Bronchial epithelial cell (primary cell): ENCODE results near the gene SELPLG. TPM values are rescaled to one million over a fixed set of nuclear protein-coding genes. Genes with fewer than 3 reads are reported as not detected.
A peak's percentile ranks its signal among the peaks of the same experiment; 100 is the strongest.
"Not testable (repeated sequence)": the region's sequence is repeated elsewhere in the genome, so short reads cannot be mapped to it uniquely, and the experiment has no call there.

Experiments used
- DNase-seq: peaks from one replicate; pipeline ENCODE4 v3.0.0-alpha.2; 2010; ENCODE audit warnings: low read depth
- FAIRE-seq: peaks from 2 replicates; lab custom pipeline; 2011; peaks lifted over from hg19 to GRCh38; lab: Jason Lieb, UNC
- H3K27me3 ChIP-seq: 2 replicates; pipeline ENCODE4 v1.5.1; 2011; ENCODE audit warnings: low read length; ENCODE audit not compliant: control insufficient read depth, insufficient read depth
- H3K36me3 ChIP-seq: 2 replicates; pipeline ENCODE4 v1.5.1; 2011; ENCODE audit warnings: low read length; ENCODE audit not compliant: control insufficient read depth, insufficient read depth
- H3K4me3 ChIP-seq: 2 replicates; pipeline ENCODE4 v1.5.1; 2011; ENCODE audit warnings: mild to moderate bottlenecking, low read depth, low read length, control low read depth
- CTCF ChIP-seq: IDR thresholded peaks from 2 replicates; pipeline ENCODE4 v1.5.1; 2011; ENCODE audit warnings: mild to moderate bottlenecking, moderate library complexity, low read length, control low read depth, inconsistent platforms; ENCODE audit not compliant: insufficient read depth, severe bottlenecking
- total RNA-seq: library from RNA; depleted of rRNA; stranded (reverse); fragments of >200 nt; gene quantifications from 2 replicates; pipeline ENCODE4 v1.2.1, GENCODE V29; 2014

Gene SELPLG
- total RNA-seq, 1 donor from 2014 or later = under 0.01 TPM

GRCh38 chr12:108633081-108633533 lies 587 bp downstream of the SELPLG start:
- Histone ChIP-seq H3K36me3 (no peaks in the 10 kb centered on the region), H3K27me3 (no peaks in the 10 kb centered on the region), H3K4me3 (no peak overlapping the region)
- DNase-seq (no peak), FAIRE-seq (no peak)
- TF ChIP-seq CTCF = no peak

DNA sequence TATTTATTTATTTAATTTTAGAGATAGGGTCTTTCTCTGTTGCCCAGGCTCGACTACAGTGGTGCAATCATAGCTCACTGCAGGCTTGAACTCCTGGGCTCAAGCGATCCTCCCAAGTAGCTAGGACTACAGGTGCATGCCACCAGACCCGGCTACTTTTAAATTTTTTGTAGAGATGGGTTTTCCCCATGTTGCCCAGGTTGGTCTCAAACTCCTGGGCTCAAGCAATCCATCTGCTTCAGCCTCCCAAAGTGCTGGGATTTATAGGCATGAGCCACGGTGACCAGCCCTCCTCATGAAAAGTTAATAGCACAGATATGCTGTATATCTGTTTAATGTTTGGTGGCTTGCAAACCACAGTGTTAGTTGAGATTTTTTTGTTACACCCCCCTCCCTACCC lies 2.4 kb downstream of the SELPLG start:
- not testable (repeated sequence) for DNase-seq, H3K27me3 ChIP-seq, H3K36me3 ChIP-seq, FAIRE-seq, H3K4me3 ChIP-seq

DNA sequence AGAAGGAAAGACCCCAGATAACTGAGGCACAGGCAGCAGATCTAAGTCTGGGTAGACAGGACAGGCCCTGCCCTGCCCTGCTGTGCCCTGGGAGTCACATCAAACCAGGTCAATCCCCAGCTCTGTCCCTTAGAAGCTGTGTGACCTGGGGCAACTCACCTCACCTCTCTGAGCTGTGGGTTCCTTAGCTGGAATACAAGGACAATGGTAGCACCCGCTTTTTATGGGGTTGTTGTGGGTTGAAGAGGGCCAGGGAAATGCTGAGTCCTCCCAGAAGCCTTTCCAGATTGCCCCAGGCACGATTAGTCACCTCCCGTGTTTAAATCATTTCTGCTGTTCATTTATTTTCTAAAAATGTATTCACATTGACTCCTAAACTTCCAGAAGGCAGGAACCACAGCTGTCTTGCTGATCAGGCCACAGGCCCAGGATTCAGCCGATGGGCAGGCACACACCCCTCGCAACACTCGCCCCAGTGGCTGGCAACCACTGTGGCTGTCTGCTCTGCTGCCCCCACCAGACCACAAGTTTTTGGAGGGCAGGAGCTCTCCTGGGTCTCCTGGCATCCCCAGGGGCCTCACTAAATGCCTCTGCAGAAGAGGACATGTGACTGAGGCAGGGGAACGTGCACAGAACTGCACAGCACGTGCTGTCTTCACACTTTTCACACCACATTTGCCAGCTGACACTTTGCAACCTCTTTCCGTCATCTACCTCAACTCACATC lies 3.0 kb downstream of the SELPLG start:
- DNase-seq (peak; percentile 88), FAIRE-seq (no peak)
- Histone ChIP-seq H3K27me3 (no peaks in the 10 kb centered on the region), H3K36me3 (no peaks in the 10 kb centered on the region), H3K4me3 (no peak overlapping the region)
- no peak for TF ChIP-seq CTCF

DNA sequence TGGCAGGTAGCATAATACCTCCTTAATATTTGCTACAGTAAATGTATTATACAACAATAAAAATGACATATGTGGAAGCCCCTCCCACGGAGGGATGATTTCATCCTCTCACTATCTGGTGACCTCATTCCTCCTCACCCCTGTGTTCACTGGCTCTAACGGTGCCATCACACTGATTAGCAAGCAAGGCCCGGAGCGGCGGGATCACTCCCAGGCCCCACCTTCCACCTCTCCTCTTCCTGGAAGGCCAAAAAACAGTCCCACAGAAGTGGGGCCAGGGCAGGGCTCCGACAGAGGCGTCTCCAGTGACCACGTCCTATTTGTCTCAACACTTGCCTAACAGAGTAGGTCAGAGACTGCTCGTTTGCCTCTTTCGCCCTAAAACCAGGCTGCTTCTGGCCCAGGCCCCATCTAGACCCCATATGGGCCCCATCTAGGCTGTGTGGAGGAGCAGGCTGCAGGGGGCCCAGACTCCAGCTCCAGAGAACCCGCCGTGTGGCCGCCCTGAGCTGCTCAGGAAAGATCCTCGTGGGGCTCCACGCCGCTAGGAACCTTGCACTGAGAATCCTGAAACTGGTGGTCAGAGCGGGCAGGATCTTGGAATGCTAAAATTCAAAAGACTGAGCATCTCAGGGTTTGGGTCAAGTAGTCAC lies 3.7 kb downstream of the SELPLG start:
- H3K4me3 ChIP-seq = no peak overlapping the region
- no peaks in the 10 kb centered on the region for H3K36me3 ChIP-seq
- DNase-seq (peak; percentile 94), FAIRE-seq (no peak)
- TF ChIP-seq CTCF = no peak
- no peaks in the 10 kb centered on the region for H3K27me3 ChIP-seq

DNA sequence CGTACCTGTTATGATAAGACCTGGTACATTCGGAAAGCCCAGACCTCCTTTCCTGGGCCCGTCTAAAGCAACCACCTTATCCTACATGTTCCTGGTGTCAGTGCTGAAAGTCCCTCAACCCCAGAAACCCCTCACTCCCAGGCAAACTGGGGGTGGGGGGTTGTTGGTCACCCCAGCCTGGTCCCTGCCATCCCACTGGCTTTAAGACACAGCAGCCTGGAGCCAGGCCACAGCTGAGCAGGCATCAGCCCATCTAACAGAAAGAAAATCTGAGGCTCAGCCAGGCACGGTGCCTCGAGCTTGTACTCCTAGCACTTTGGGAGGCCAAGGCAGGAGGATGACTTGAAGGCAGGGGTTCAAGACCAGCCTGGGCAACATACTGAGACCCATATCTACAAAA lies 4.5 kb downstream of the SELPLG start:
- Histone ChIP-seq H3K4me3 (no peak overlapping the region), H3K27me3 (no peaks in the 10 kb centered on the region), H3K36me3 (no peaks in the 10 kb centered on the region)
- no peak for TF ChIP-seq CTCF
- no peak for FAIRE-seq
- no peak for DNase-seq

DNA sequence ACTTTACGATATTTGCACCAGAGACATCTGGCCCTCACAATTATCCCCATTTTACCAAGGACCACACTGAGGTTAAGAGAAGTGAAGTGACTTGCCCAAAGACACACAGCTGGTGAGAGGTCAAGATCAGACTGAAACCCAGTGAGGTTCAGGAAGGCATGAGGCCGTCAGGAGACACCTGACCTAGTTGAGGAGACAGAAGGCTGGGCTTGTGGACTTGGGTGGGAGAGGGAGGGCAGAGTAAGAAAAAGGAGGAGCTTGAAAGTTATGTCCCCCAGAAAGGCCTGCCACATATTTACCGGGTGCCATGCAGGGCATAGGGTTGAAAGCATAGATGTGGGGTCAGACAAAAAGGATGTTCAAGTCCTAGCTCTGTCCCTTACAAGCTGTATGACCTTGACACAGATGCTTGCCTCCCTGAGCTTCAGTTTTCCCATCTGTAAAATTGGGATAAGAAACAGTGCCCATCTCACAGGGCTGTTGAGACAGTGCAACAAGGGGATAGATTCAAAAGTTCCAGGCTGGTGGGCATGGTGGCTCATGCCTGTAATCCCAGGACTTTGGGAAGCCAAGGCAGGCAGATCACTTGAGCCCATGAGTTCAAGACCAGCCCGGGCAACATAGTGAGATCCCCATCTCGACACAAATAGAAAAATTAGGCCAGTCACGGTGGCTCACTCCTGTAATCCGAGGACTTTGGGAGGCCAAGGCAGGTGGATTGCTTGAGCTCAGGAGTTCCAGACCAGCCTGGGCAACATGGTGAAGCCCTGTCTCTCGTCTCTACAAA lies 6.4 kb downstream of the SELPLG start:
- FAIRE-seq (no peak), DNase-seq (no peak)
- Histone ChIP-seq H3K27me3 (no peaks in the 10 kb centered on the region), H3K4me3 (no peak overlapping the region), H3K36me3 (no peaks in the 10 kb centered on the region)
- TF ChIP-seq CTCF = no peak
